ENCODE measurements around the gene CCL27.
A peak's percentile ranks its signal among the peaks of the same experiment; 100 is the strongest.

The CCL27 gene, protein sequence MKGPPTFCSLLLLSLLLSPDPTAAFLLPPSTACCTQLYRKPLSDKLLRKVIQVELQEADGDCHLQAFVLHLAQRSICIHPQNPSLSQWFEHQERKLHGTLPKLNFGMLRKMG

DNA sequence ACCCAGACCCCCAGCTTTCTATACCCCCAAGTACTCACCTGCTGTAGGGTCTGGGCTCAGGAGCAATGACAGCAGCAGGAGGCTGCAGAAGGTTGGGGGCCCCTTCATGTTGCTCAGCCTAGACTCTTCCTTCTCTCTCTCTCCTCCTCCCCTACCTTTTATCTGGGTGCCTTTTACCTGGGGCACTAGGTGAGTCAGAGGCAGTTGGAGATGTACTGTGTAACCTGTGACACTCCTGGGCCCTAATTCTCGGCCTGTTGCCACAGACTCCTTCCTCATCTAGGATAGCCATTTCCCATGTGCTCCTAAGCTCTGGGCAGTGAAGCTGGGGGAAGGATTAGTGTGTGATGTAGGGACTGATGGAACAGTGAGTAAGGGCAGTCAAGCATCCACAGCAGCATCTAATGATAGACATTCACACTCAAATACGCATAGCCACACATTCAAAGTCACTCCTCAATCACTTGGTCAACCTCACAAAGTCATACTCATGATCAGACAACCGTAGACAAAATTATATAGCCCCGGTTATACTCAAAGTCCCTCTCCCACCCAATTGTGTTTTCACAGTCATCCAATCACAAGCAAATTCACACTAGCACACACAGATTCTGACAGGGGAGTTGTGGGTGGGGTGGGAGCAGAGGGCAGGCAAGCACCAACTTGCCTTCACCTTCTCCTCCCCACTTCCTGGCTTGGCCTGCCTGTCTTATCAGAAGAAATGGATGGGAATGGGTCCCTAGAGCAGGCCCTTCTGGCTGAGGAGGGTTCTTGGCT, at the start of gene CCL27:
CCL27 (minus strand) TSS at position 132 of the 777 bp plus-strand sequence; CDS start at position 108, 24 bp downstream.
- DNase-seq: no peak

DNA sequence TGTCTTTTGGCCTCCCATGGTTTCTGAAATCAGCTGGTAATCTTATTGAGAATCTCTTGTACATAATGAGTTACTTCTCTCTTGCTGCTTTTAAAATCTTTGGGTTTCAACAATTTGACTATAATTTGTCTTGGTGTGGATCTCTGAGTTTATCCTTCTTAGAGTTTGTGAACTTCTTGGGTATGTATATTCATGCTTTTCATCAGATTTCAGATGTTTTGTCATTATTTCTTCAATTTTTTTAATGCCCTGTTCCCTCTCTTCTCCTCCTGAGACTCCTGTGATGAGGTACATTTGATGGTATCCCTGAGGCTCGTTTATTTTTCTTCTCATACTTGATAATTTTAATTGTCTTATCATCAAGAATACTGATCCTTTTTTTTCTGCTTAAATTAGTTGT, 49.7 kb upstream of the CCL27 start:
- DNase-seq: no peak

DNA sequence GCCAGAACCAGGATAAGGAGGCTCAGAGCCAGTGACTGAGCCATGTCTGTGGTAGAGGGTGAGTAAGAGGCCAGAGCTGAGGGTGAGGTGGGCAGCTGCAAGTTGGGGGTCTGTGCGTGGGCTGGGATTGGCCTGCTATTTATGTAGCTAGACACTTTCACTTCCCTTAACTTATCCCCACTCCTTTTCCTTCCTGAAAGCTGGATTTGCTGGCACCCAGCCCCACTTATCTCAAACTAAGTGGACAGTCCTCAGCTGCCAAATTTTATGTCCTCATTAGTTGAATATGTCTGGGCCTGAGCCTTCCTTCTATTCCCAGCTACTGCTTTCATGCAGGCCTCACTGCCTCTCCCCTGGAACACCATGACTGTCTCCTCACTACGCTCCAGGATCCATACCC, 47.6 kb upstream of the CCL27 start, which contains the start of gene CCL21:
CCL21 (minus strand) TSS at position 114 of the 400 bp plus-strand sequence; CDS start at position 44, 70 bp downstream.
- peak; percentile 1 for DNase-seq

GRCh38 chr9:34709196-34709978, 46.9 kb upstream of the CCL27 start:
- DNase-seq: no peak

DNA sequence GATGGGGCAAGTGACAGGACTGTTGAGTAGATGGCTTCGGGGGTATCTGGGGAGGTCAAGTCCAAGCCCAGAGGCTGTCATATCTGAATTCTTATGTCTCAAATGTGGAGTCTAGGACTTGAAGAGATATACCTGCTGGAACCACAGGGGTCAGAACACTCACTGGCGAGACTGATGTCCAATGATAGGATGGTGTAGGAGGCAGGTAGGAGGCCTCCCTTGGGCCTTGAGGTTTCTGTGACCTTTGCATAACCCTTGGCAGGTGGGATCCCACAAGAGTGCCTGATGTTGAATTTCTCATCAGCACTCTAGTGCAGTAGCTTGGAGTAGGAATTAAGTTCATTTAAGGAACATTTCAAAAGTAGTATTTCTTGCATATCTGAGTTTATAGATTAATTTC, 44.7 kb upstream of the CCL27 start:
- no peak for DNase-seq

DNA sequence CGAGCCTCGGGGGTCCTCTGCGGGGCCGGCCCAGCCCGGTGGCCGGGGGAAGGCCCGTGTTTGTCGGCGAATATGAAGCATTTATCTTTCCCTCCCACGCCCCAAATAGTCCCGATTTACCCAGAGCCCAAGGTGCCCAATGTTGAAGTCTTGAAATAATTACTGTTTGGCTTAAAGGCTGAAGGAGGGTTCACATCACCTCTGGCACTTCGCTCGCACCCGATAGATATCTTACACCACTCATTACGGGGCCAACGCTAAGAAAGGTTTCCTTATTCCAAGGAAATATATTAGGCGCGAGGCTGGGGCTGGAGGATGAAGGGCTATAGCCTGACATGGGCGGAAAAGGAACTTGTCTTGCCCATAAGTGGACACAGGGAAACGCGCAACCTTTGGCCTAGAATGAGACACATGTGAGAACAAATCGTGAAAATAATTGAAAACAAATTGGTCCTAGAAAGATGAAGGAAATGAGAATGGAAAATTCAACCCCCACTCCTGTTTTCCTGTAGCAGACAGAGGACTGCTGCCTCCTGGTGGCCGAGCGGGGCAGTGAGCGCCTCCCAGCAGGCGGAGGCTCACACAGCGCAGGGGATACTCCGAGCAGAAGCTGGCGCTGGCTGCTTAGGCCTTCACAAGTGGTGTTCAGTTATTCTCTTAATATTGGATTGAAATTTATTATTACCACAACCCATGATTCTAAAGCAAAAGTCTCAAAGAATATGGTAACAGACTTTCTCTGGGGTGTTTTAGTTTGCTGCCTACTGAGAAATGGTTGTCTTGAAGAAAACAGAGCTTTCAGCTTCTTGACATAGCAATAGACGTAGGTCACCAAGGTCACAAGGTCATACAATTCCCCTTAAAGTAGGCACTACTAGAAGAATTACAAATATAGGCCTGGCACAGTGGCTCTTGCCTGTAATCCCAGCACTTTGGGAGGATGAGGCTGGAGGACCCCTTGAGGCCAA, 39.6 kb upstream of the CCL27 start:
- peak; percentile 32 for DNase-seq

DNA sequence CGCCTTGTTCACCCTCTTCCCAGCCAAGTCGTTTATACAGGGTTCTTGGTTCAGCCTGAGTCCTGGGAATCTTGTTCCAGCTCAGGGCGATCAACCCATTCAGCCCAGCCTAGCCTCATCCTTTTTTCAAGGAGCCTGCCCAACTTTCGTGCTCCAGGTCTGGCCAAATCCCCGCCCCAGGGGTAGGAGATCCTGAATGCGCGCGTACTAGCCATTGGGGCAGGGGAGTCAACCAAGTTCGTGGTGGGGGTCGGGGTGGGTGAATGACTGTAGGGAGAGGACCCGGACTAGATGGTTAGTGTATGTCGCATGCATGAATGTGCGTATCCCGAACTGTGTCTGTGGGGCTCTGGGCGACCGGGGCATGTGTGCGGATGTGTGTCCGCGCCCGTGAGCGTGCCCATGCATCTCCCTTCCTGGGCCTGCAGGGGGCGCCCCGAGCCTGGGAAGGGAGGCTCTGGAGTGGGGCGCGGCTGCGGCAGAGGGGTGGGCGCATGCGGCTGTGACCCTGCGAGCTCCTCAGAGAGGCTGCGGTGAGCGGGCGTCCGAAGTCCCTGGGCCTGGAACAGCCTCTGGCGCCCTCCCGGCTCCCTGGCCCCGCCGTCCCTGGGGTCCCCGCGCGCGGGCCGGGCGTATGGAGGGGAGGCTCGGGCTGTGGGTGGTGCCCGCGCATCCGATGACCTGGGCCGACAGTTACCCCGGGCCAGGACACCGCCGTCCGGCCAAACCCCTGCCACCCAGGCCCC, 38.7 kb upstream of the CCL27 start:
- DNase-seq: peak; percentile 61

- DNase-seq: no peak
Measured at GRCh38 chr9:34694811-34695210, 32.4 kb upstream of the CCL27 start.

DNA sequence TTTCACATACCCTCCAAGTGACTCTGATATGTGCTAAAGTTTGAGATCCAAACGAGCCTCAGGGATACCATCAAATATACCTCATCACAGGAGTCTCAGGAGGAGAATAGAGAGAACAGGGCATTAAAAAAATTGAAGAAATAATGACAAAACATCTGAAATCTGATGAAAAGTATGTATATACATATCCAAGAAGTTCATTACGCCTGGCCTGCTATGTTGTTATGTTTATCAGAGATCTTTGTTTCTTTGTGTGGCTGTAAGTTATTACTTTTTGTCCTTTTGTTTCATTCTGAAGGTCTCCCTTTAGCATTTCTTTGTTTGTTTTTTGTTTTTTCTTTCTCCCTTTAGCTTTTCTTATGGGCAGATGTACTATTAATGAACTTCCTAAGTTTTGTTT, 31.1 kb upstream of the CCL27 start:
- DNase-seq: no peak

- DNase-seq: no peak
Measured at GRCh38 chr9:34691936-34692315, 29.5 kb upstream of the CCL27 start.

- no peak for DNase-seq
Measured at GRCh38 chr9:34690983-34691935, 28.8 kb upstream of the CCL27 start, which contains the start of gene CCL19. CCL19 (minus strand) TSS chr9:34691276; CDS start chr9:34691139, 137 bp downstream.

DNA sequence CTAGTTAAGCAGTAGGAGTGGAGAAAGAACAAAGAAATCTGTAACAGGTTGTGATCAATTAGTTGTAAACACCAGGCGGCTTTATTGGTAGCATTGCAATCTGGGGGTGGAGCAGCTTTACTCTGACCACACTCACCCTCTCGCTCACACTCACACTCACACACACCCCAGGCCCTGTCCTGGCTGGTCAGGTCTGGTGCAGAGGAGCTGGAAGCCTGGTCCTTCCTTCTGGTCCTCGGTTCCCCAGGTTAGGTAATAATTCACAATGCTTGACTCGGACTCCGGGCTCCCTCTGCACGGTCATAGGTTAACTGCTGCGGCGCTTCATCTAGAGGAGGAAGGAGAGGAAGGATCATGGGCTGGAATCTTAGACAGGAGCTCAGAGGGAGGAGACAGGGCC, 27.1 kb upstream of the CCL27 start:
- no peak for DNase-seq

GRCh38 chr9:34689116-34689470, 26.6 kb upstream of the CCL27 start:
- DNase-seq: no peak

DNA sequence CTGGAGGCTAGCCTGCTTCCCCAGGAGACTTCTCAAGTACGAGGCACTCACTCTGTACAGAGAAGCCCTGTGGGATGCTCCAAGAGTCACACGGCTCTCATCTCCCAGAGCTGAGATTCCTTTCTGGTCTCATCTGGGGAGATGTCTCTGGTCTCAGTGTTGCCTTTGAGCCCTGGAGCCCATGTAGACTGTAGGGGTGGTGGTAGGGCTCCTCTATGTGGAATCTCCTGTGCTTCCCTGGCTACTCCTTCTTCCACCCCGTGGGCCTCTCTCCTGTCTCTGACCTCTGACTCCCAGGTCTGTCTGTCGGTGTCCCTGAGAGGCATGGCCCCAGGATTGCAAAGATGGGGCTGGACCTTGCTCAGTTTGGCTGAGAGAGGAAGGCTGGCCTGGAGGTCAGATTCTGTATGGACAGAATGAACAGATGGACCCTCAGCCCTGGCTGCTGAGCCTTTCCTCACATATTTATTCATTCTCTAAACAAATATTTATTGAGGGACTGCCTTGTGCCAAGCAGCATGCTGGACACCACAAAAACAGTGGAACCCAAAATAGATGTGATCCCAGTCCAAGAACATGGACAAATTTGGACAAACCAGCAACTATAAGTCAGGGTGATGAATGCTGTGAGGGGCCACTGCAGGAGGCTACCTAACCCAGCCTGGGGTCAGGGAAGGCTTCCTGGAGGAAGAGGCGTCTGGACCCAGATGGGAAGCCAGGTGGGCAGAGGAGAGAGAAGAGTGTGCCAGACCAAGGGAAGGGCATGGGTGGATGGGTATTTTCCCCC, 26.1 kb upstream of the CCL27 start:
- no peak for DNase-seq

DNA sequence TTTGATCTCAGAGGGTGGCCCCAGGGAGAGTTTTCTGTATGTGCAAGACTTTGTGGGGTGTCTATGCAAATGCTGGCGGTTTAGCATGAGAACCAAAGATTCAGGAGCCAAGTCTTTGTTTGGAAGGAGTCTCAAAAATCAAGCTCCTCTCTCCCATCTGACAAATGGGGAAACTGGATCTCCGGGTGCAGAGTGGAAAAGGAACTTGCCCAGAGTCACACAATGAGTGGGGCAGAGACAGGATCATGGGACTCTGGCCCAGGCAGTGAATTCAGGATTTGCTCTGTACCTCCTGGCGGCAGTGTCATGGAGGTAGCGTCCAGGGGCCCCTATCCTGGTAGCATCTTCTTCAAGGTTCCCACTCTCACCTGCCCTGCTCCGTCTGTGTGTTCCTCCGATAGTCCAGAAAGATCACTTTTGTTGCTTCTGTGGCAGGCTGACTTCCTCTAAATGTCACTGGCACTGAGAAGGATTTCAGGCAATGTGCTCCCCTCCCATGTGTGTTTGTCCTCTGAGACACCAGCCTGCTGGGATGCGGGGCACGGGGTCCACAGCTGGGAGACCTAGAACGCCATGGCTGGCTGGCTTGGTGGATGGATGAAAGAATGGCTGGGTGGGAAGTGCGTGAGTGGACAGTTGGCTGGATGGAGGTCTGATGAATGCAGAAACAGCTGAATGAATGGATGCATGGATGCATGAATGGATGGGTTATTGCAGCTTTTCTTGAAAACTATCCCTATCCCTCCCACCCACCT, 25.0 kb upstream of the CCL27 start:
- no peak for DNase-seq

DNA sequence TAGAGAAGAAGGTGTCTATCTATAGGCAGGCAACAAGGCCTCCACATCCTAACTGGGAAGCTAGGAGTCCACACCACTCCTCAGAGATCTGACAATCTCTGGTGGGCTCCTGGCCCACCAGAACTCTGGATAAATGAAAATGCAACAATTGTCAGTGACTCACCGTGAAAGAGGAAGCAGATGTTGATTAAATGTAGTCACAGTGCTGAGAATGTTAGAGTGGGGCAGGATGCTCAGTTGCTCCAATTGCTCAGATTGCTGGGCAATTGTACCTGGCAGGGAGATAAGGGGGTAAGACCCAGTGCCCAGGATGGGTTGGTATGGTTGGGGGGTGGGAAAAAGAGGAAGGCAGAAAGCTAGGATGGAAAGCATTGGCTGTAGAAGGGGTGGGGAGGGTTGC, 24.3 kb upstream of the CCL27 start:
- no peak for DNase-seq

DNA sequence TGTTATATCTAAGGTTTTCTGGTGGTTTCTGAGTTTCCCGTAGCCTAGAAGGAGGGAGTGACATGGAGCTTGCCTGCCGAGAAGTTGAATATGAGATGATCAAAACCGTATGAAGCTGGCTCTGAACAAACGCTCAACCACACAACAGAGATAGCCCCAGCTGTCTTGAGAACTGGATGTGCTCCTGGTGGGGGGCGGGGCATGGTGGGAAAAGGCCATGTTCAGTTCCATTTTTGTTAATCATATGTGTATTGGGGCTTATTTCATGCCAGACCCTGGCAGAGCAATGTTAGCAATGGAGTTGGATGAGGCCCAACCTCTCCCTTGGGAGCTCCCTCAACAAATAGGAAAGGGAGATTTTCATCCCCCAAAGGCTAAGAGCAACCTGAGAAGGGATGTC, 23.8 kb upstream of the CCL27 start:
- no peak for DNase-seq

DNA sequence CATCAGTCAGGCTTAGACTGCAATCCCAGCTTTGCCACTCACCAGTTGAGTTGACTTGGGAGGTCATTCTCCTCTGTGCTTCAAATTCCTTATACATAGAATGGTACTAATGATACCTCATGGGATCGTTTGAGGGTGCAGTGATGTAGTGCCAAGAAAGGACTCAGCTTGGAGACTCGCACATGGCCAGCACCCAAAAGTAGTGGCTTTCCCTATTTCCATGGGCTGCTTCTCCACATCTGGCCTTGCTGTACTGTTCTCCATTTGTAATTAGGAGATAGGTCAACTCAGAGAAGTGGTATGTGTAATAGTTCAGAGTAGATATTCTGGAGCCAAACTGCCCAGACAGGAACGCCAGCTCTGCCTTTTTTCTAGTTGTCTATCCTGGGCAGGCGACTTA, 23.1 kb upstream of the CCL27 start:
- DNase-seq: no peak

DNA sequence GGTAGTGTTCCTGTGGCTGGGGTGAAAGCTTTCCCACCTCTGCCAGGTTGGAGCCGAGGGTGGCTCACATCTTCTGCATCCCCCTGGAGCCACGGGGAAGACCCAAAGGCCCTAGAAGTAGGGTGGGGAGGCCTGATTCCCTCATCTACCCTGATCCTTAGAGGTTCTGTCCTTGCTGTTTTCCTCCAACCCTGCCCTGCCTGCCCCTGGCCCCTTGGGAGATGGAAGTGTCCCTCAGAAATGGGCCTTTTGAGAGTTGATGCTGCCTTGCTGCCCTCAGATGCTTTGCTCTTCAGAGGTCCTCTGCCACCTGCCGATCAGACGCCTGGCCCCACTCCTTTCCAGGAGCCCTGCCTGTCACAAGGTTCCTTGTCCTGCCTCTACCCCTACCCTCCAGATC, 22.4 kb upstream of the CCL27 start:
- DNase-seq: no peak
